Activated CD4-positive, alpha-beta T cell treated with anti-CD3 and anti-CD28 coated beads for 4 hours (primary cell): ENCODE data around the gene ZNF652.
A peak's percentile ranks its signal among the peaks of the same experiment; 100 is the strongest.
"Not testable (repeated sequence)": the region's sequence is repeated elsewhere in the genome, so short reads cannot be mapped to it uniquely, and the experiment has no call there.

Experiments used
- DNase-seq, 2 donors: peaks; one replicate each; pipeline ENCODE4 v3.0.0-alpha.2; 2020

The ZNF652 gene

GRCh38 chr17:49298371-49298976 lies 63.6 kb downstream of the ZNF652 start:
- DNase-seq: no peak

GRCh38 chr17:49297141-49297540 lies 64.9 kb downstream of the ZNF652 start:
- DNase-seq: no peak

GRCh38 chr17:49294122-49294521 lies 67.9 kb downstream of the ZNF652 start:
- no peak for DNase-seq

- no peak for DNase-seq
These were observed 69.1 kb downstream of the ZNF652 start for GRCh38 chr17:49292901-49293300.

GRCh38 chr17:49291929-49292328 lies 70.1 kb downstream of the ZNF652 start:
- DNase-seq: no peak

GRCh38 chr17:49290690-49291359 lies 71.2 kb downstream of the ZNF652 start:
- DNase-seq: peak in 1 of 2 donors; percentile 26

GRCh38 chr17:49288388-49288787 lies 73.7 kb downstream of the ZNF652 start:
- DNase-seq: no peak

GRCh38 chr17:49287481-49287880 lies 74.6 kb downstream of the ZNF652 start:
- no peak for DNase-seq

- DNase-seq: not testable (repeated sequence)
These were observed 75.6 kb downstream of the ZNF652 start for GRCh38 chr17:49286261-49286973.

GRCh38 chr17:49285716-49286115 lies 76.3 kb downstream of the ZNF652 start:
- no peak for DNase-seq

- no peak for DNase-seq
These were observed 81.1 kb downstream of the ZNF652 start for GRCh38 chr17:49280918-49281317.

GRCh38 chr17:49280061-49280460 lies 82.0 kb downstream of the ZNF652 start:
- no peak for DNase-seq

GRCh38 chr17:49279263-49280015 lies 82.6 kb downstream of the ZNF652 start:
- not testable (repeated sequence) for DNase-seq

GRCh38 chr17:49278076-49278475 lies 84.0 kb downstream of the ZNF652 start:
- DNase-seq: no peak

GRCh38 chr17:49277638-49278037 lies 84.4 kb downstream of the ZNF652 start:
- DNase-seq: no peak

GRCh38 chr17:49275981-49276380 lies 86.1 kb downstream of the ZNF652 start:
- DNase-seq: not testable (repeated sequence)

GRCh38 chr17:49269356-49269755 lies 92.7 kb downstream of the ZNF652 start:
- DNase-seq: no peak

- DNase-seq: no peak
These were observed 94.1 kb downstream of the ZNF652 start for GRCh38 chr17:49267912-49268311.

GRCh38 chr17:49266233-49266632 lies 95.8 kb downstream of the ZNF652 start:
- no peak for DNase-seq

- DNase-seq: not testable (repeated sequence)
These were observed 100.5 kb downstream of the ZNF652 start for GRCh38 chr17:49261540-49261939.

GRCh38 chr17:49260817-49261291 lies 101.2 kb downstream of the ZNF652 start:
- peak in 1 of 2 donors; percentile 45 for DNase-seq

- DNase-seq: peak; percentile 63 to 77
These were observed 101.8 kb downstream of the ZNF652 start for GRCh38 chr17:49260011-49260816.
